Activated CD8-positive, alpha-beta memory T cell treated with anti-CD3 and anti-CD28 coated beads, Interleukin-2, amount 10 ng/mL, durations not matched to agents 7 days and 5 days (primary cell): ENCODE results near the gene GEN1. TPM values are rescaled to one million over a fixed set of nuclear protein-coding genes. Genes with fewer than 3 reads are reported as not detected.
A peak's percentile ranks its signal among the peaks of the same experiment; 100 is the strongest.

ENCODE experiments used
- ATAC-seq: fragments of 150-1000 bp; cut with Tn5 transposase; one replicate; pipeline ENCODE4 v1.10.0; 2021; ENCODE audit warnings: moderate library complexity
- CTCF ChIA-PET: fragments of 350-600 bp; sonication (Branson Sonifier 250); formaldehyde crosslinking; loops from one replicate; lab custom pipeline; 2021; ENCODE audit warnings: antibody characterized with exemption; lab: Charles Lee
- DNase-seq: peaks from one replicate; pipeline ENCODE4 v3.0.0-alpha.2; 2020
- H3K27ac Mint-ChIP-seq: one replicate; pipeline ENCODE4 v1.8.0; 2021; ENCODE audit warnings: mild to moderate bottlenecking, mixed read lengths
- H3K27me3 Mint-ChIP-seq: one replicate; pipeline ENCODE4 v1.8.0; 2021; ENCODE audit warnings: mixed read lengths
- H3K36me3 Mint-ChIP-seq: one replicate; pipeline ENCODE4 v1.8.0; 2021; ENCODE audit warnings: mild to moderate bottlenecking, mixed read lengths
- H3K4me1 Mint-ChIP-seq: one replicate; pipeline ENCODE4 v1.8.0; 2021; ENCODE audit warnings: mixed read lengths
- H3K4me3 Mint-ChIP-seq: one replicate; pipeline ENCODE4 v1.8.0; 2021; ENCODE audit warnings: mild to moderate bottlenecking, moderate library complexity, mixed read lengths
- H3K9me3 Mint-ChIP-seq: one replicate; pipeline ENCODE4 v1.8.0; 2022; ENCODE audit warnings: low read depth, mixed read lengths
- total RNA-seq, 2 experiments: library from RNA; stranded (reverse); gene quantifications; one replicate each; pipeline ENCODE4 v1.2.3, GENCODE V29; 2021

Gene GEN1
- total RNA-seq, 2 experiments from 2014 or later = 40.0 to 48.7 TPM

GRCh38 chr2:17830053-17831034 is 76.4 kb downstream of the GEN1 start:
- DNase-seq (peak; percentile 53), ATAC-seq (peak; percentile 86)
- no peak overlapping the region for H3K27ac Mint-ChIP-seq
- CTCF ChIA-PET = interaction anchor here (0.7 to 2.1 kb wide), 5 partner anchors 62 to 184 kb away, joined by 3 to 12 read pairs (median 3); no protein-coding TSS in a partner anchor
- H3K9me3 Mint-ChIP-seq = no peaks in the 10 kb centered on the region
- H3K27me3 Mint-ChIP-seq = peaks cover 44% of the 10 kb centered on the region
- no peaks in the 10 kb centered on the region for H3K36me3 Mint-ChIP-seq
- no peak overlapping the region for H3K4me3 Mint-ChIP-seq
- H3K4me1 Mint-ChIP-seq = peaks cover 1% of the 10 kb centered on the region

GRCh38 chr2:17835516-17835915 is 81.6 kb downstream of the GEN1 start:
- CTCF ChIA-PET = no interaction called here

More at GRCh38 chr2:17835516-17835915, 81.6 kb downstream of the GEN1 start:
- no peak overlapping the region for H3K4me3 Mint-ChIP-seq
- DNase-seq (no peak), ATAC-seq (no peak)
- no peaks in the 10 kb centered on the region for H3K4me1 Mint-ChIP-seq
- no peak overlapping the region for H3K27ac Mint-ChIP-seq
- H3K36me3 Mint-ChIP-seq = no peaks in the 10 kb centered on the region
- no peaks in the 10 kb centered on the region for H3K9me3 Mint-ChIP-seq
- peaks cover 39% of the 10 kb centered on the region for H3K27me3 Mint-ChIP-seq

Other genes with a start within 250 kb of the GEN1 start
- not detected for gene RAD51AP2, start 235.7 kb upstream of the GEN1 start, total RNA-seq
- not detected for gene VSNL1, start 213.4 kb upstream of the GEN1 start, total RNA-seq
- gene SMC6, start 328 bp upstream of the GEN1 start, total RNA-seq = 10 to 100 TPM; 32.1 to 35.1 TPM
- gene MSGN1, start 62.3 kb downstream of the GEN1 start, total RNA-seq = not detected
- gene KCNS3, start 124.5 kb downstream of the GEN1 start, total RNA-seq = not detected